Right cardiac atrium (tissue), 5 donors: ENCODE measurements around the gene BTBD19. TPM values are rescaled to one million over a fixed set of nuclear protein-coding genes. Genes with fewer than 3 reads are reported as not detected.
"Not testable (repeated sequence)": the region's sequence is repeated elsewhere in the genome, so short reads cannot be mapped to it uniquely, and the experiment has no call there.

ENCODE experiments used
- ATAC-seq, 2 donors: fragments of 200-7000 bp; cut with Tn5 transposase; one replicate each; pipeline versions ENCODE4 v1.8.0 to v1.9.1; 2020; ENCODE audit warnings: moderate library complexity in 2 of 2, mild to moderate bottlenecking in 1 of 2
- DNase-seq, 3 donors: peaks; one replicate each; pipeline ENCODE4 v3.0.0-alpha.2; 2020
- H3K27ac ChIP-seq: one replicate; pipeline ENCODE4 v1.5.1; 2013; ENCODE audit warnings: mild to moderate bottlenecking, low read length, control low read depth, moderate library complexity
- H3K27me3 ChIP-seq: one replicate; pipeline ENCODE4 v1.6.1; 2013; ENCODE audit not compliant: control insufficient read depth, insufficient read depth
- H3K4me1 ChIP-seq: one replicate; pipeline ENCODE4 v1.6.1; 2013; ENCODE audit warnings: low read length; ENCODE audit not compliant: control insufficient read depth, insufficient read depth
- H3K4me3 ChIP-seq: one replicate; pipeline ENCODE4 v1.5.1; 2013; ENCODE audit warnings: low read length, control low read depth
- H3K9me3 ChIP-seq: one replicate; pipeline ENCODE4 v1.6.1; 2013; ENCODE audit warnings: low read length; ENCODE audit not compliant: control insufficient read depth
- WGBS: extraction: QIAGEN DNeasy Blood & Tissue Kit; methylation state at CpG from one replicate; pipeline ENCODE4 v1.1.7; 2013; 5-methylcytosine and 5-hydroxymethylcytosine counted together
- intact Hi-C, 4 donors: fragments of 100-400 bp; cut with DNase I; formaldehyde crosslinking; loops; one replicate each; pipeline versions ENCODE4 v1.11.0 to v1.14.0; 2022 to 2023
- polyA plus RNA-seq: library from polyadenylated mRNA; stranded (reverse); fragments of 200-250 nt; gene quantifications from one replicate; pipeline ENCODE4 v1.2.3, GENCODE V29; 2013
- total RNA-seq, 4 donors: library from RNA; stranded (reverse); fragmentation: NEBNext Ultra II Directional; extraction: Animal tissue kit (Norgen Biotek cat#: 25700); gene quantifications; one replicate each; pipeline ENCODE4 v1.2.1, GENCODE V29; 2021
- donor health status: healthy with polysubstance abuse.
- donor health status: DM: no; HTN: yes; CAD: no.
- donor health status: DM: no; HTN: no; CAD: no.
- donor health status: DM: no; HTN: yes; CAD: no; lungs with severe emphysema.
- donor health status: DM: yes; HTN: yes; CAD: no.

BTBD19 gene
- total and polyA plus RNA-seq, 5 donors = 5.1 to 8.8 (median 5.8) TPM

GRCh38 chr1:44811234-44811633 lies 2.9 kb downstream of the BTBD19 start:
- ATAC-seq (no peak), DNase-seq (peak in 1 of 3 donors; percentile 2)
- Histone ChIP-seq H3K9me3 (no peaks in the 10 kb centered on the region), H3K4me3 (no peak overlapping the region), H3K27me3 (no peaks in the 10 kb centered on the region), H3K27ac (peak overlapping the region; percentile 14), H3K4me1 (peaks cover 38% of the 10 kb centered on the region)
- WGBS = 58% methylated on average over 8 of the region's 8 CpGs
- intact Hi-C loops = no loop called here

DNA sequence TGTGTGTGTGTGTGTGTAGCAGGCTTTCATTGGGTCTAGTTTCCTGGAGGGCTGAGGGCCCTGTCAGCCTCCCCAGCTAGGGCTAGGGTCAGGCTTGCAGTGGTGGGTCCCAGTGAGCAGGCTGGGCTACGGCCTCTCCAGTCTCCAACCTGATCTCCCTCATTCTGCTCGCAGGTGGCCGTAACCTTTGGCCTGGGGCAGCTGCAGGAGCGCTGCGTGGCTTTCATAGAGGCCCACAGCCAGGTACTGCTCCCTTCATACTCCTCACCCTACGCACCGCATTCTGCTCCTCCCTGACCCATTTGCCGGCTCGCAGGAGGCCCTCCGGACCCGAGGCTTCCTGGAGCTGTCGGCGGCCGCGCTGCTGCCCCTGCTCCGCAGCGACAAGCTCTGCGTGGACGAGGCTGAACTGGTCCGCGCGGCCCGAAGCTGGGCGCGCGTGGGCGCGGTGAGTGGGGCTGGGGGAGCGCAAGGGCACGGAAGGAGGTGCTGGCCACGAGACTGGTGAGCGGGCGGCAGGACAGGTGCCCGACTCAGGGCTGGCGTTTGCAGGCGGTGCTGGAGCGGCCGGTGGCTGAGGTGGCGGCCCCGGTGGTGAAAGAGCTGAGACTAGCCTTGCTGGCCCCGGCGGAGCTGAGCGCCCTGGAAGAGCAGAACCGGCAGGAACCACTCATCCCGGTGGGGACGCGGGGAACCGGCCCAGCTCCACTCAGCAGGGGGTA lies 4.7 kb downstream of the BTBD19 start:
- peaks cover 22% of the 10 kb centered on the region for H3K4me1 ChIP-seq

GRCh38 chr1:44815926-44816325 lies 7.6 kb downstream of the BTBD19 start:
- H3K4me1 ChIP-seq, intact Hi-C loops, H3K27ac ChIP-seq, ATAC-seq, H3K4me3 ChIP-seq, H3K9me3 ChIP-seq, H3K27me3 ChIP-seq: not testable (repeated sequence)
- peak in 1 of 3 donors; percentile 9 for DNase-seq
- WGBS = 91% methylated on average over 9 of the region's 9 CpGs

More for the DNA sequence above, 4.7 kb downstream of the BTBD19 start:
- DNase-seq (peak in 2 of 3 donors; percentile 52 to 67), ATAC-seq (peak in 1 of 2 donors; percentile 1)
- intact Hi-C loops = no loop called here
- 58% methylated on average over 48 of the region's 48 CpGs for WGBS
- H3K4me3 ChIP-seq = peak overlapping the region; percentile 17
- H3K27me3 ChIP-seq = no peaks in the 10 kb centered on the region
- H3K9me3 ChIP-seq = no peaks in the 10 kb centered on the region
- peak overlapping the region; percentile 26 for H3K27ac ChIP-seq

- Histone ChIP-seq H3K27ac (no peak overlapping the region), H3K9me3 (no peaks in the 10 kb centered on the region), H3K4me3 (no peak overlapping the region), H3K4me1 (peaks cover 2% of the 10 kb centered on the region), H3K27me3 (no peaks in the 10 kb centered on the region)
- 81% methylated on average over 2 of the region's 2 CpGs for WGBS
- ATAC-seq (no peak), DNase-seq (no peak)
- intact Hi-C loops = no loop called here
Observed at GRCh38 chr1:44817307-44817706, 9.0 kb downstream of the BTBD19 start.

DNA sequence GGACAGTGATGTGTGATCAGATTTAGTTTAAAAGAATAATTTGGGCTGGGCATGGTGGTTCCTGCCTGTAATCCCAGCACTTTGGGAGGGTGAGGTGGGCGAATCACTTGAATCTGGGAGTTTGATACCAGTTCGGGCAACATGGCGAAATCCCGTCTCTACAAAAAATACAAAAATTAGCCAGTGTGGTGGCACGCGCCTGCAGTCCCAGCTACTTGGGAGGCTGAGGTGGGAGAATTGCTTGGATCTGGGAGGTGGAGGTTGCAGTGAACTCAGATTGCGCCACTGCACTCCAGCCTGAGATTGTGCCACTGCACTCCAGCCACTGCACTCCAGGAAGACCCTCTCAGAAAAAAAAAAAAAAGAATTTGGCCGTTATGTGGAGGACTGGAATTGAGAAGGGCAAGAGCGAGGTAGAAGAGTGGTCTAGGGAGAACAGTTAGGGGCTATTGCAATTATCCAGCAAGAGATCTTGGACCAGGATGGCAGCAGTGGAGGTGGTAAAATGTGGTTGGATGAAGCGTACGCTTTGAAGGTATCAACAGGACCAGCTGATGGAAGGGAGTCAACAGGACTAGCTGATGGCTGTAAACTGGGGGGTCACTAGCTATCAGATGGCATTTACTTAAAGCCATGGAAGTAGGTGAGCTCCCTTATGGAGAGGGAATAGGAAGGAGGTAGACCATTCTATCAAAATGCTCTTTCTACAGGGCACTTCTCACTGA lies 9.6 kb downstream of the BTBD19 start:
- 95% methylated on average over 11 of the region's 11 CpGs for WGBS
- intact Hi-C loops = loop anchor here in 1 of 4 donors (2.0 kb wide), 1 partner anchor 17 kb away; the partner anchor contains the start of gene PLK3
- DNase-seq (peak in 1 of 3 donors; percentile 9), ATAC-seq (no peak)
- Histone ChIP-seq H3K9me3 (no peaks in the 10 kb centered on the region), H3K4me1 (peaks cover 2% of the 10 kb centered on the region), H3K27ac (no peak overlapping the region), H3K4me3 (no peak overlapping the region), H3K27me3 (no peaks in the 10 kb centered on the region)

DNA sequence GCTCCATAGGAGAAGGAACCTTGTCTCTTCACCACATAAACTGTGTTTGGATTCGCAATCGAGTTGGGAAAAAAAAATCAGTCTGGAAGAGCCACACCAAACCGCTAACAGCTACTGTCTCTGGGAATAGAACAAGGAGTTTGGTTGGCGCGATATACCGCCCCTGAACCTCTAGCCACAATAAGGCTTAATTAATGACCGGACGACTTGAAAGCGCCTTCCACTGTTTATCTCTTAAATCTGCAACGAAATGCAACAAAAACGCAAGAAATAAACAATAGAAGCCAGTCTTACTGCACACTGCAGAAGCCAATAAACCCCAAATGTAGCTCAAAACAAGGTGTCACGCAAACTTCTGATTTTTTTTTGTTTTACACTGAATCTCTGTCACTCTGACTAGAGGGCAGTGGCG lies 10.9 kb downstream of the BTBD19 start:
- peaks cover 2% of the 10 kb centered on the region for H3K4me1 ChIP-seq
- no peaks in the 10 kb centered on the region for H3K9me3 ChIP-seq
- ATAC-seq (peak in 1 of 2 donors; percentile 3), DNase-seq (no peak)
- H3K27ac ChIP-seq = peak overlapping the region; percentile 97
- peak overlapping the region; percentile 38 for H3K4me3 ChIP-seq
- no peaks in the 10 kb centered on the region for H3K27me3 ChIP-seq
- WGBS = 1% methylated on average over 13 of the region's 13 CpGs
- intact Hi-C loops = loop anchor here in 1 of 4 donors (2.0 kb wide), 1 partner anchor 18 kb away; the partner anchor contains the start of gene PLK3

DNA sequence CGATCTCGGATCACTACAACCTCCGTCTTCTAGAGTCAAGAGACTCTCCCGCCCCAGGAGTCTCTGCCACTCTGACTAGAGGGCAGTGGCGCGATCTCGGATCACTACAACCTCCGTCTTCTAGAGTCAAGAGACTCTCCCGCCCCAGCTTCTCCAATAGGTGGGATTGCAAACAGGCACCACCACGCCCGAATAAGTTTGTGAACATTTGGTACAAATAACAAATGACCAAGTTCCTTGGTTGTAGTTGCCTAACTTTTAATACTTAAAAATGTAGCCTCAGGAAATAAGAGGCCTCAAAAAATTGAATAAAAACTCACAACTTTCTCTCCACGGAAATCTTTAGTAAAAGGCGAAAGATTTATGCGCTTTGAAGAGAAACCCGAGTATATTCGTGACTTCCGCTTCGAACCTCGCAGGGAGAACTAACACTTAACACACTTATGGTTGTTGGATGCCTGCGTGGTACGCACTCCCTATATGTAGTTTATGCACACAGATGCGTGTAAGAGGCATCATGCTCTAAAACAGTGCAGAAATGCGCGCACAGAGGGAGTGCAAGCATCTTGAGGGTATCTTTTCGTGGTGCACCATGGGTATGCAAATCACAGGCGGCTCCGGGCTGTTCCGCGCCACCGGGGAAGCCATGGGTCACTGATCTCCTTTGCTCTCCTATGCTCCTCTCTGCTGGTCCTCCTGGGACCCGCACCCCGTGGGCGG lies 11.4 kb downstream of the BTBD19 start:
- H3K4me1 ChIP-seq = peaks cover 2% of the 10 kb centered on the region
- peak overlapping the region; percentile 97 for H3K27ac ChIP-seq
- H3K27me3 ChIP-seq = no peaks in the 10 kb centered on the region
- intact Hi-C loops = loop anchor here in 1 of 4 donors (2.0 kb wide), 1 partner anchor 19 kb away; the partner anchor contains the start of gene PLK3
- DNase-seq (peak; percentile 79 to 92 (median 91)), ATAC-seq (peak; percentile 90 to 91)
- 1% methylated on average over 33 of the region's 33 CpGs for WGBS
- peak overlapping the region; percentile 38 for H3K4me3 ChIP-seq
- H3K9me3 ChIP-seq = no peaks in the 10 kb centered on the region

GRCh38 chr1:44820328-44821239 lies 12.3 kb downstream of the BTBD19 start:
- intact Hi-C loops = no loop called here
- H3K27me3 ChIP-seq = no peaks in the 10 kb centered on the region
- 22% methylated on average over 25 of the region's 25 CpGs for WGBS
- DNase-seq (peak in 2 of 3 donors; percentile 28 to 52), ATAC-seq (peak; percentile 30 to 39)
- H3K4me1 ChIP-seq = peaks cover 2% of the 10 kb centered on the region
- no peaks in the 10 kb centered on the region for H3K9me3 ChIP-seq
- peak overlapping the region; percentile 38 for H3K4me3 ChIP-seq
- H3K27ac ChIP-seq = peak overlapping the region; percentile 97

GRCh38 chr1:44821240-44821715 lies 13.0 kb downstream of the BTBD19 start:
- peak in 1 of 3 donors; percentile 35 for DNase-seq
- ATAC-seq = no peak
- Histone ChIP-seq H3K4me3 (no peak overlapping the region), H3K4me1 (peaks cover 2% of the 10 kb centered on the region), H3K27me3 (no peaks in the 10 kb centered on the region), H3K9me3 (no peaks in the 10 kb centered on the region), H3K27ac (no peak overlapping the region)
- intact Hi-C loops = no loop called here
- WGBS = 90% methylated on average over 9 of the region's 9 CpGs

- Histone ChIP-seq H3K9me3 (no peaks in the 10 kb centered on the region), H3K4me3 (no peak overlapping the region), H3K4me1 (peaks cover 2% of the 10 kb centered on the region), H3K27ac (no peak overlapping the region), H3K27me3 (no peaks in the 10 kb centered on the region)
- DNase-seq (no peak), ATAC-seq (no peak)
- 84% methylated on average over 6 of the region's 6 CpGs for WGBS
- intact Hi-C loops = no loop called here
Observed at GRCh38 chr1:44822131-44822701, 13.9 kb downstream of the BTBD19 start.
